Activated T-cell treated with anti-CD3 and anti-CD28 coated beads for 4 hours (primary cell): ENCODE data around the gene HAGH.
A peak's percentile ranks its signal among the peaks of the same experiment; 100 is the strongest.

ENCODE experiments used
- DNase-seq: peaks from one replicate; pipeline ENCODE4 v3.0.0-alpha.2; 2020

The HAGH gene

DNA sequence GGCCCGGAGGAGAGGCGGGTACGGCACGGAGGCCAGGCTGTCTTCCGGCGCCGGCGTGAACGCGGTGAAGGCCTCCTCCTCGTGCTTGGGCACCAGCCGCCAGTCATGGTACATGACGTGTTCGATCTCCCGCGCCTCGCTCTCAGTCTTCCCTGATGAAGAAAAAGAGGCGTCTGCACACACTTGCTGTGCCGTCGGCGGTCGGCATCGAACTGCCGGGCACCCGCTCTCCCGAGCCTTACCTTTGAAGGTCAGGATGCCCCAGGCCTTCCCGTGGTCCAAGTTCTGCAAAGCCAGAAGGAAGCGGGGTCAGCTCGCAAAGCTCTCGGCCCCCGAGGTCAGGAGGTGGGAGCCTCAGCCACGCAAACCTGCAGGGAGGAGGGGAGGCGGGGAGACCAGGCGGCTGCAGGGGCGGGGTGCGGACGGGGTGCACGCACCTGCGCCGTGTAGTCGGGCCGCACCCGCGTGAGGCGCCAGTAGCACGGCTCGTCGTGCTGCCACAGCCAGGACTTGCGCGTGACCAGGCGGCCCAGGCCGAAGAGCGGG, 54.2 kb downstream of the HAGH start, which contains the start of gene EME2:
EME2 (plus strand) TSS at position 449 of the 546 bp plus-strand sequence. CDS start 418 bp downstream, outside the sequence.
- DNase-seq = peak; percentile 30

DNA sequence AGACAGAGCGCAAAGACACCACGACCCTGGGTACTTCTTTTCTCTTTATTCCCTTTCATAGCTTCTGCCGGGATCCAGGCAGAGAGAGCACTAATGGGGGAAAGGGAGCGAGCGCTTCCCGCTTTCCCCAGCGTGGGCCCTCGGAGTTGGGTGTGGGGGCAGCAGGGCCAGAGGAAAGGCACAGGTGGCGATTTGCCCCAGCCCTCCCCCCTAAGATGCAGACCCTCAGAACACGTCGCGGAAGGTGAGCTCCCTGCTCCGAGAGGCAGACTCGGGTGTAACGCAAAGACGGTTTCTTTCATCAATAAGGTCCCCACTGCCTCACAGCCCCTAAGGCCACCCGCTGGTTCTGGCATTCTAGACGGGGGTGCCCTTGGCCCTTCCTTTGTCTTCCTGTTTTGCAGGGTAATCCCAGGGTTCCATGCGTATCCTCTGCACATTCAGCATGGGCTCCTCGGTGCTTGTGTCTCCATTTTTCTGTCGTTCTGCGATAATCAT, 54.7 kb downstream of the HAGH start:
- DNase-seq = no peak

DNA sequence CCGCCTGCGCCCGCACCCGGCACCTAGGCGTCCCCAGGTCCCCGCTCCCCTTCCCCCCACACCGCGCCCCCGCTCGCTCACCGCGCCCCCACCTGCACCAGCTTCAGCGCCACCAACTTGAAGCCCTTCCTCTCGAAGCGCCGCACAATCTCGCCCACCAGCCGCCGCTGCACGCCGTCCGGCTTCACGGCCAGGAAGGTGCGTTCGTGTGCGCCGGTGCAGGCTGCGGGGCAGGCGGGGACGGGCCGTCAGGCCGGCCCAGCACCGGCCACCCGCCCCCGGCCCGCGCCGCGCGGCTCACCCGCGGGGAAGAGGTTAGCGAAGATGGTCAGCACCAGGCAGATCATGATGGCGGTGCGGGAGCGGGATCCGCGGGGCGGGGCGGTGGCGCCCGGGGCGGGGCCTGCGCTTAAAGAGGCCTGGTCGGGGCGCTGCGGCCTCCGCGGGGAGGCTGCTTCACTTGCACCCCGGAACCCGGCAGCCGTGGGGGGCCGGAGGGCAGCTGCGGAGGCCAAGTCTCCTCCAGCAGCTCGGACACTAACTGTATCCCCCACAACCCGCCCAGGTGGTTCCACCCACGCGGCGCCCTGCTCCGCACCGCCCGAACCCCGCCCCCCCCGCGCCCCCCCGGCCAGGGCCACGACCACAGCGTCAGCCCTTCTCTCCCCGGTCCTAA, 55.3 kb downstream of the HAGH start, which contains the start of gene NME3:
NME3 (minus strand) TSS at position 356 of the 676 bp plus-strand sequence; CDS start at position 347, 9 bp downstream.
- peak; percentile 60 for DNase-seq

DNA sequence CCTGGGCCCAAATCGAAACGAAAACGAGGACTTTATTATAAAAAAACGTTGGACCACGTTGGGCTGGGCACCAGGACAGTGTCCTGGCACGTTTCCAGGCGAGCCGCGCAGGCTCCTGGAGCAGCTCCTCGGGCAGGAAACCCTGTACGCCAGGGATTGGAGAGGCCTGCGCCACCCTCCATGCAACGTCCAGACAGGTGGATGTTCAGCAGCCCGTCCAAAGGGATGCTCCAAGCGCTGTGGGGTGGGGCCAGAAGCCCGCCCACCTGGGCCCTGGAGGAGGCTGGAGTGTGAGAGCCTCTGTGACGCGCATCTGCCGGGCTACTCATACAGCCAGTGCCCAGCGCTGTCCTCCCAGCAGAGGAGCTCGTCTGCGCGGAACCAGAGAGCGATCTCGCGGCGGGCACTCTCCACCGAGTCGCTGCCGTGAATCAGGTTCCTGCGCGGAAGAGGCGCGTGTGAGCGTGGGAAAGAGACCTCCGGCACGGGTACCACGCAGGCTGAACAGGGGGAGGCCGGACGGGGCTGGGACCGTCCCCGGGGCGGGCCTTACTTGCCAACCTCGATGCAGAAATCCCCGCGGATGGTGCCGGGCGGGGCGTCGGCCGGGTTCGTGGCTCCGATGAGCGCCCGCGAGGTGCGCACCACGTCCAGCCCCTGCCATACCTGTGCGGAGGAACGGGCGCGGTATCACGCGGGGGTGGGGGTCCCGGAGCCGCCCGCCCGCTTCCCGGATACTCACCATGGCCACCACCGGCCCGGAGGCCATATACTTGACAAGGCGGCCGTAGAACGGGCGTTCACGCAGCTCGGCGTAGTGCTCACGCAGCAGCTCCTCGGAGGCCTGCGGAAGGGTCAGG, 56.1 kb downstream of the HAGH start:
- peak; percentile 30 for DNase-seq

DNA sequence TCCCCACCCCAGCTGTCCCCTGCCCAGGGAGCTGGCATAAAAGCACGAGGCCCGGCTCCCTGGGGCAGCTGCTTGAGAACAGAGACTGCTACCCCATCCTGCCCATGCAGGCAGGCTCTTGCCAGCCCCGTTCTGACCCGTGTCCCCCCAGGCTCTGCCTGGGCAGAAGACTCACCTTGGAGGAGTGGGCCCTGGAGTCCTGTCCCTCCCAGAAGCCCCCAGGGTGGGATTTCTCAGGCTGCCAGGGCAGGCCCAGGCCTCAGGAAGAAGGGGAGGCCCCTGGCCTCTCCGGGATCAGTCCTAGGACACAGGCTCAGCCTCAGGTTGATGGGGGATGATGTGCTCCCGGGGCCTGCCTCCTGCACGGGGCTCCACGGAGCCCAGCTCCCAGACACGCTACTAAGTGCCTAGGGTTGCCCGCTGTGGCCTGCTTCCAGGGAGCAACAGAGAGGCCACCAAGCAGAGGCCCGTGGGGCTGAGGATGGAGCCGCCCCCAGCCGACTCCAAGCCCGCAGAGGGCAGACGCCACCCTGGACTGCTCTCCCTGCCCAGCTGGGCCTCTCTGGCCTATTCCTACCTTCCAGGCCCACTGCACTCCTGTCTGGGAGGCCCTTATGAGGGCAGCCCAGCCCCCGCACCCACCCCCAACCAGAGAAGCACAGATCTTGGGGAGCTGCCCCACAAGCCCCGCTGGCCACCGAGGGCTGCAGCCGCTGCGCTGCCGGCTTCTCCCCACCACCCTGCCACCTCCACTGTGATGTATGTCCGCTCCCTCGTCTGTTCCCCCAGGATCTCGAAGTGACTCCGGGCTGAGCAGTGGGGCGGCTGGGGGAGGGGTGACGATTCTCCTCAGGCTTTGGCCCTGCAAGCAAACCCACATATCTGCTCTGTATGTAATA, 57.0 kb downstream of the HAGH start:
- DNase-seq = no peak

DNA sequence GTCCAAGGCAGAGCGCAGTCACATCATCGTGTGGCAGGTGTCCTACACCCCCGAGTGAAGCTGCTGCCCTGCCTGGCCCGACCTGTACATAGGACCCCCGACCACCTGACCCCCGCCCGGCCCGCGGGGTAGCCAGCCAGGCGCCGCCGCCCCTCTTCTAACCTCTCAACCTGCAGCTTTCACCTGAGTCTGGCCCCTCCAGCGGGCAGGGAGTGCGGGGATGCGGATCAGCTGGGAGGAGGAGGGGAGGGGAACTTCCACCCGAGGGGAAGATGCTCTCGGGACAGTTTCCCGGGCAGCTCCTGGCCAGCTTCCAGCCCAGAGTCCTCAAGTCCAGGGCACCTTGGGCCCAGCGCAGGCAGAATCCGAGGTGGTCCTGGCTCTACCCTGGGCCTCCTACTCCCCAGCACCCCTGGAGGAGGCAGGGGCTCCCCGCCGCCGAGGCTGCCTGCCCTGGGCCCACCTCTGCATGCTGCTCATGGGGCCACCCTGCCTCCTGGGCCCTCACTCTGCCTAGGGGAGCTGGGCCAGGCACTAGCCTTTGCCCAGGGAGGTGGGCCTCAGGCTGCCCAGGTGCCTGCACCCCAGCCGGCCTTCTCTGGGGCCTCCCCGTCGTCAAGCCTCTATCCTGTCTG, 57.7 kb downstream of the HAGH start:
- no peak for DNase-seq

DNA sequence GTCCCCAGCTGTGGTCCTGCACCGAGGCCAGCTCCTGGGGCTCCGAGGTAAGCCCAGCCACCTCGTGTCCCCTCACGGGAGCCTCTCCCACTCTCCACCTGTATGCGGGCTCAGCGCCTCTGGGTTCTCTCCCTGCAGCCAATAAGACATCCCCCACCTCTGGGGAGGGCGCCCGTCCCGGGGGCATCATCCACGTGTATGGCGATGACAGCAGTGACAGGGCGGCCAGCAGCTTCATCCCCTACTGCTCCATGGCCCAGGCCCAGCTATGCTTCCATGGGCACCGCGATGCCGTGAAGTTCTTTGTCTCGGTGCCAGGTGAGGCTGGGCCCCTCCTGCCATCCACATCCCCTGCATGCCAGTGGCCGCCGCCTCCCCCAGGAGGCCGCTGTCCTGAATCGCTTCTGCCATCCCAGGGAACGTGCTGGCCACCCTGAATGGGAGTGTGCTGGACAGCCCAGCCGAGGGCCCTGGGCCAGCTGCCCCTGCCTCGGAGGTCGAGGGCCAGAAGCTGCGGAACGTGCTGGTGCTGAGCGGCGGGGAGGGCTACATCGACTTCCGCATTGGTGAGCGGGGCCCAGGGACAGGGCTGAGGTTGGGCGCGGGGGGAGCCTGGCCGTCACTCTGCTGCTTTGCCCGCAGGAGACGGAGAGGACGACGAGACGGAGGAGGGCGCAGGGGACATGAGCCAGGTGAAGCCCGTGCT, 58.4 kb downstream of the HAGH start:
- DNase-seq = no peak

DNA sequence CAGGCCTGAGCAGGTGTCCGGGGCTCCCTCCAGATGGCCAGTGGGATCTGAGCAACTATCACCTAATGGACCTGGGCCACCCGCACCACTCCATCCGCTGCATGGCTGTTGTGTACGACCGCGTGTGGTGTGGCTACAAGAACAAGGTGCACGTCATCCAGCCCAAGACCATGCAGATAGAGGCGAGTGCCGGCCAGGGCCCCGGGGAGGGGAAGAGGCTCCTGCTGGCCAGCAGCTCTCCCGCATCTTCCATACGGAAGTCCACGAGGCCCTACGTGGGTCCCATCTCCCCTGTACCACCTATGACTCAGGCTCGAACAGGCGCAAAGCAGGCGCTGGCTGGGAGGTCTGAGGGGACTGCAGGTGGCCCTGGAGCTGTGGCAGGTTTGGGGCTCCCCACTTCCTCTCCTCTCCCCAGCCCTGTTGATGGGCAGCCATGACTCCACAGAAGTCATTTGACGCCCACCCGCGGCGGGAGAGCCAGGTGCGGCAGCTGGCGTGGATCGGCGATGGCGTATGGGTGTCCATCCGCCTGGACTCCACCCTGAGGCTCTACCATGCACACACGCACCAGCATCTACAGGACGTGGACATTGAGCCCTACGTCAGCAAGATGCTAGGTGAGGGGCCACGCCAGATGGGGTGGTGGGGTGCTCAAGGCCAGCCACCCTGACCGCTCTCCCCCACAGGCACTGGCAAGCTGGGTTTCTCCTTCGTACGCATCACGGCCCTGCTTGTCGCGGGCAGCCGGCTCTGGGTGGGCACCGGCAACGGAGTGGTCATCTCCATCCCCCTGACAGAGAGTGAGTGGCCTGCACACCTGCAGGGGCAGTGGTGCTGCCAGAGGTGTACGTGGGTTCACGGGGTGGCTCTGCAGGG, 59.3 kb downstream of the HAGH start:
- no peak for DNase-seq

DNA sequence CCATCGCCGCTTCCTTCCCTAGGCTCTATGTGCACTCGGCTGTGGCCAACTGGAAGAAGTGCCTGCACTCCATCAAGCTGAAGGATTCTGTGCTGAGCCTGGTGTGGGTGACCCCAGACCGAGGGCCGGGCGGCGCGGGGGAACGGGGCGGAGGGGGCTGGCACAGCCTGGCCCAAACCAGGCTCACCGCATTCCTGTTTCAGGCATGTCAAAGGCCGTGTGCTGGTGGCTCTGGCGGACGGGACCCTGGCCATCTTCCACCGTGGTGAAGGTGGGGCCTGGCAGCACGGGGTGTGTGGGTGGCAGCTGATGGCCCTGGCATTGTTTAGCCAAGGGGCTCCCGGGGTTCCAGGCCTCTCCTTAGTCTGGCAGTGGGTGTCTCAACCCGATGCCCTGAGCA, 59.9 kb downstream of the HAGH start:
- no peak for DNase-seq

DNA sequence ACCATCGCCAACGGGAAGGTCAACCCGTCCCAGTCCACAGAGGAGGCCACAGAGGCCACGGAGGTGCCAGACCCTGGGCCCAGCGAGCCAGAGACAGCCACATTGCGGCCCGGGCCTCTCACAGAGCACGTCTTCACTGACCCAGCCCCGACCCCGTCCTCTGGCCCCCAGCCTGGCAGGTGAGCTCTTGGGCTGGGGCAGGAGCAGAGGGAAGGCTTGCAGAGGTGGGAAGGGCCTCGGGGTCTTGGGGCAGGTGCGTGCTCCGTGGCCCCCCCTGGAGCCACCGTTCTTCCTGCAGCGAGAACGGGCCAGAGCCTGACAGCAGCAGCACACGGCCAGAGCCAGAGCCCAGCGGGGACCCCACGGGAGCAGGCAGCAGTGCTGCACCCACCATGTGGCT, 60.4 kb downstream of the HAGH start:
- no peak for DNase-seq

DNA sequence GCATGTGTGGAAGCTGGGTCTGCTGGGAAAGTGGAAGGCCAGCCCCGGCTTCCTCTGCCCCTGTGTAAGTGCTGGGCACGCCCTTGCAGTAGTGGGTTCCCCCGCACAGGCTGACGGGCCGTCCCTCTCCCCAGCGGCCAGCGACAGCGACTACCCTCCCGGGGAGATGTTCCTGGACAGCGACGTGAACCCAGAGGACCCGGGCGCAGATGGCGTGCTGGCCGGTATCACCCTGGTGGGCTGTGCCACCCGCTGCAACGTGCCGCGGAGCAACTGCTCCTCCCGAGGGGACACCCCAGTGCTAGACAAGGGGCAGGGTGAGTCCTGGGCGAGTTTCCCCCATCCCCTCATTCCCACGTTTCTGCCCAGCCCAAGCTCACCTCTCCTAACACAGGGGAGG, 60.8 kb downstream of the HAGH start:
- DNase-seq = no peak

DNA sequence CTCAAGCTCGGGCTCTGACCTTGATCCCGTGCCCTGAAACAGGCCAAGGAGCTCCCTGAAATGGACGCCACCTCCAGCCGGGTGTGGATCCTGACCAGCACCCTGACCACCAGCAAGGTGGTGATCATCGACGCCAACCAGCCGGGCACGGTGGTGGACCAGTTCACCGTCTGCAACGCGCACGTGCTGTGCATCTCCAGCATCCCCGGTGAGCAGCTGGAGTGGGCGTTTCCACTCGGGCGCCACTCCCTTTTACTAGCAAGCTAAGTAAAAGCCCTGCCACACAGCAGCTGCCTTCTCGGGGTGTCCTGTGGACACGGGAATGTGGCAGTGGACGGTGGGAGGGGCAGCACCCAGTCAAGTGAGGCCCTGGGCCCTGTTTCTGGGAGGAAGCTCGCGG, 61.7 kb downstream of the HAGH start:
- DNase-seq = no peak

DNA sequence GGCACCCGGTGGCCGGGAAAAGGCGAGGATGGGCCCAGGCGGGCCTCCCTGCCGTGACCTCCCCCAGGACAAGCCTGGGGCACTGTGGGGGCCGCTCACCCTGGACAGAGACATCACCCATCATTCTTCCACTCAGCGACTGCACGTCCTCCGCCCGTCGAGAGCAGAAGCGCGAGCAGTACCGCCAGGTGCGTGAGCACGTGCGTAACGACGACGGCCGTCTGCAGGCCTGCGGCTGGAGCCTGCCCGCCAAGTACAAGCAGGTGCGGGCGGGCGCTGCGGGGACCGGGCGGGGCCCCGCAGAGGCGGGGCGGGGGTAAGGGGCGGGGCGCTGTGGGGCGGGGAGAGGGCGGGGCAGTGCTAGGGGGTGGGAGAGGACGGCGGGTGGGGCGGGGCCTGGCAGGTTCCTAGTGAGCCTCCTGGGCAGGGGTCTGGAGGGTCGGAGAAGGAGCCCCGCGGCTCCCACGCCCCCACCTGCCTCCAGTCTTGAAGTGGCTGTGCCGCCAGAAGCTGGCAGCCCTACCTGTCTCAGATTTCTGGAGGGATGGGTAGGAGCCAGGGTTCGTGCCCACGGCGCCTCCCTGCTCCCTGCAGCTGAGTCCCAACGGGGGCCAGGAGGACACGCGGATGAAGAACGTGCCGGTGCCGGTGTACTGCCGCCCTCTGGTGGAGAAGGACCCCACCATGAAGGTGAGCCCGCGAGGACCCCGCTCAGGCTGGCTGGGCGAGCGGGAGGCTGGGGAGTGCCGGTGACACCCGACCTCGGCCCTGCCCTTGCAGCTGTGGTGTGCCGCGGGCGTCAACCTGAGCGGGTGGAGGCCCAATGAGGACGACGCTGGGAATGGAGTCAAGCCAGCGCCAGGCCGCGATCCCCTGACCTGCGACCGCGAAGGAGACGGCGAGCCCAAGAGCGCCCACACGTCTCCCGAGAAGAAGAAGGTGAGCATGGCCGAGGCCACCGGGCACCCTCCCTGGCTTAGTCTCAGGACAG, 62.8 kb downstream of the HAGH start:
- DNase-seq = no peak

DNA sequence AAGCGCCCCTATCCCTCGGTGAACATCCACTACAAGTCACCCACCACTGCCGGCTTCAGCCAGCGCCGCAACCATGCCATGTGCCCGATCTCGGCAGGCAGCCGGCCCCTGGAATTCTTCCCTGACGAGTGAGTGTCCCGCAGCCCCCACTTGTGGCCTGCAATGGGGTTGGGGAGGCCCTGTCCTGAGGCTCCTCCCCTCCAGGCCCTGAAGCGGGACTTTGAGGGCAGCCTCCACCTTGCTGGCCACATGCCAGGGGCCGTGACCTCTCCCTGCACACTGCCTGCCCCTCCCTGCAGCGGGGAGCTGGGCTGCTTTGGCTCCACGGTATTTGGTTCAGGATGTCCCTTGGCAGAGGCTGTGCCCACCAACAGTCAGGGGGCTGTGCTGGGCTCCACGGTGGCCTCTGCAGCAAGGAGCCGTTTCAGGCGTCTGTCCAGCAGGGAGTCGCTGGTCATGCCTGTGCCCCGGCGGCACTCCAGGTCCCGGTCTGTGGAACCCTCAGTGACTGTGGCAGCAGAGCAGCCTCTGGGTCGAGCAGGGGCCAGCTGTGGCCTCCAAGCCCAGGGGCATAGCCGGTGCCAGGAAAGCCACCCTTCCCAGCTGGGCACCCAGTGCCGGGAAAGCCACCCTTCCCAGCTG, 63.6 kb downstream of the HAGH start:
- no peak for DNase-seq

DNA sequence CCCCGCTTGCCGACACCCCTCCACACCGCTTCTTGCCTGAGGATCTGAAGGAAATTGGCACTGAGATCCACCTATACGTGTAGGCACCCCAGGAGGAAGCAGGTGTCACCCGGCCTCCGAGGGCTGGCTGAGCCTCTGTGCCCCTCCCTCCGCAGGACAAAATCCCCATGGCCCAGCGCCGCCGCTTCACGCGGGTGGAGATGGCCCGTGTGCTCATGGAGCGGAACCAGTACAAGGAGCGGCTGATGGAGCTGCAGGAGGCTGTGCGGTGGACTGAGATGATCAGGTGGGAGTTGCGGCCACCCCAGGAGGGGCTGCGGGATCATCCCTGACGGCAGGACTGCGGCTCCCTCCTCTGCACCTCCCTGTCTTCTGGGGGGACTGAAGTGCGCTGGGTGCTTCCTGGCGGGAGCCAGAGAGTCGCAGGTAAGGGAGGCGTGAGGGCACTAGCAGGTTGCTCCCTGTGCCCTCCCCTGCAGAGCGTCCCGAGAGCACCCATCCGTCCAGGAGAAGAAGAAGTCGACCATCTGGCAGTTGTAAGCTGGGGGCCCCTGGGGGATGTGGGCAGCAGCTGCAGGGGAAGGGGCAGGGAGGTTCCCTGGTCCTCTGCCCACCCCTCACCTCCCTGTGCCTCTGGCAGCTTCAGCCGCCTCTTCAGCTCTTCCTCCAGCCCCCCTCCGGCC, 64.3 kb downstream of the HAGH start:
- DNase-seq = no peak

DNA sequence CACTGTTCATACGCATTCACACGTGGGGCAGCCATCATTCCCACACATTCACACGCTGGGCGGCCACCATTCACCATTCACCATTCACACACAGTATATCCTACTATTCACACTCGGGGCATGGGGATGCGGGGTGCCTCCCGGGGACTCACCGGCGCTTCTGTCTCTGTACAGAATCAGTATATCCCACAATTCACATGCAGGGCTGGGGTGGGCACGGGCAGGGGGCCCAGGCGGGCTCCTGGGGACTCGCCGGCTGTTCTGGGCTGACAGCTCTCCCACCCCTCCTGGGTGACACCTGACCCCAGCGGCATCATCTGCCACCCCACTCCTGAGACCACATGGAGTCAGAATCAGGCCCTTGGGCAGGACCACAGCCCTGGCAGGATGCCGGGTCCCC, 64.9 kb downstream of the HAGH start:
- no peak for DNase-seq

DNA sequence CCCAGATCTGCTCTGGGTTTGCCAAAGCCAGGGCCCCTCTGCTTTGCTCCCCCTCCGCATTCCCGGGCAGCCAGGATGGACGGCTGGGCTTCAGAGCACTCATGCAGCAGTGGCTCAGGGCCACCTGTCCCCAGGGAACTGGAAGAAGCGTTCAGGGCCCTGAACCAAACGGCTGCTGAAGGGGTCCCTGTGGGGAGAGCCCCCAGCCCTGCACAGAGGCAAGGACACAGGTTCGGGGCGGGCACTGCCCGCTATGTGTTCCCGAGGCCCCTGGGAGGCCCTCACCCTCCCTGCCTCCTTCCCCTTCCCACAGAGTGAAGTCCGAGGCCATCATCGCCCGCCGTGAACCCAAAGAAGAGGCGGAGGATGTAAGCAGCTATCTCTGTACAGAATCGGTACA, 65.7 kb downstream of the HAGH start:
- no peak for DNase-seq

DNA sequence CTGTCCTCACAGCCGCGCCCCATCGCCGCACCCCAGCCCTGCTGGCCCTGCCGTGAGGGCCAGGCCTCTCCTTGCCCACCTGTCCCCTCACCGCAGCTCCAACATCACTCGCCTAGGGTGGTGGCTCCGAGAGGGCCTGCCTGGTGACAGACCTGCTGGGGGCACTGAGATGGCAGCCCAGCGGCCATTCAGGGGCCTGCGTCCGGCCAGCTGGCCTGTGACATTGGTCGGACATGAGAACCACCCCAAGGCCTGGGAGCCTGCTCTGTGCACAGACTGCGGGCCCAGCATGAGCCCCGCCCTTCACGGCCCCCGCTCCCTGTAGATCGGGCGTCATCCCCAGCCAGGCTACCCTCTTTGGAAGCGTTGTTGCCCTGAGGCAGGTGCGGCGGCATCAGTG, 67.1 kb downstream of the HAGH start:
- no peak for DNase-seq
